Measurements from ENCODE around the gene RBM18. TPM values are rescaled to one million over a fixed set of nuclear protein-coding genes. Genes with fewer than 3 reads are reported as not detected.

The RBM18 gene
- total RNA-seq, 1 donor from 2014 or later = 12.9 TPM

GRCh38 chr9:122195875-122196274 is 68.8 kb downstream of the RBM18 start:
- peaks cover 12% of the 10 kb centered on the region for H3K4me1 ChIP-seq
- no peak overlapping the region for H3K27ac ChIP-seq
- no peak overlapping the region for H2AFZ ChIP-seq (replicated peaks)
- H3K9me3 ChIP-seq (ENCODE audit: low read depth) = no peaks in the 10 kb centered on the region
- Mint-ChIP-seq H3K4me1 (peaks cover 5% of the 10 kb centered on the region), H3K4me3 (no peak overlapping the region), H3K36me3 (no peaks in the 10 kb centered on the region), H3K9me3 (no peaks in the 10 kb centered on the region), H3K27ac (no peak overlapping the region), H3K27me3 (ENCODE audit: insufficient read depth, low read depth) (peaks cover 9% of the 10 kb centered on the region)
- no peak for DNase-seq (ENCODE audit: low spot score)
- H4K20me1 ChIP-seq (ENCODE audit: low read depth) = no peaks in the 10 kb centered on the region
- no peaks in the 10 kb centered on the region for H3F3A ChIP-seq (ENCODE audit: low read depth)
- H3K4me2 ChIP-seq = no peak overlapping the region
- H3K27me3 ChIP-seq = no peaks in the 10 kb centered on the region
- H3K4me3 ChIP-seq = no peak overlapping the region
- TF ChIP-seq EZH2phosphoT487 (IDR thresholded peaks at IDR 0.05) (no peak), EZH2 (IDR thresholded peaks at IDR 0.05) (no peak), CTCF (IDR thresholded peaks at IDR 0.05) (no peak)
- H3K9ac ChIP-seq = no peak overlapping the region
- no peaks in the 10 kb centered on the region for H3K79me2 ChIP-seq (ENCODE audit: low read depth)
- H3K36me3 ChIP-seq = no peaks in the 10 kb centered on the region

GRCh38 chr9:122193651-122194050 is 71.0 kb downstream of the RBM18 start:
- DNase-seq (ENCODE audit: low spot score) = no peak
- Histone ChIP-seq H4K20me1 (ENCODE audit: low read depth) (no peaks in the 10 kb centered on the region), H3F3A (ENCODE audit: low read depth) (no peaks in the 10 kb centered on the region), H3K27me3 (no peaks in the 10 kb centered on the region), H2AFZ (replicated peaks) (no peak overlapping the region), H3K79me2 (ENCODE audit: low read depth) (no peaks in the 10 kb centered on the region), H3K4me1 (peaks cover 12% of the 10 kb centered on the region), H3K27ac (no peak overlapping the region), H3K9me3 (ENCODE audit: low read depth) (no peaks in the 10 kb centered on the region), H3K36me3 (no peaks in the 10 kb centered on the region), H3K4me2 (no peak overlapping the region), H3K4me3 (no peak overlapping the region), H3K9ac (no peak overlapping the region)
- Mint-ChIP-seq H3K9me3 (no peaks in the 10 kb centered on the region), H3K36me3 (no peaks in the 10 kb centered on the region), H3K27me3 (ENCODE audit: insufficient read depth, low read depth) (peaks cover 7% of the 10 kb centered on the region), H3K27ac (no peak overlapping the region), H3K4me3 (no peak overlapping the region), H3K4me1 (peaks cover 5% of the 10 kb centered on the region)
- TF ChIP-seq CTCF (IDR thresholded peaks at IDR 0.05) = no peak
- no peak for TF ChIP-seq EZH2 (IDR thresholded peaks at IDR 0.05)
- TF ChIP-seq EZH2phosphoT487 (IDR thresholded peaks at IDR 0.05) = no peak

DNA sequence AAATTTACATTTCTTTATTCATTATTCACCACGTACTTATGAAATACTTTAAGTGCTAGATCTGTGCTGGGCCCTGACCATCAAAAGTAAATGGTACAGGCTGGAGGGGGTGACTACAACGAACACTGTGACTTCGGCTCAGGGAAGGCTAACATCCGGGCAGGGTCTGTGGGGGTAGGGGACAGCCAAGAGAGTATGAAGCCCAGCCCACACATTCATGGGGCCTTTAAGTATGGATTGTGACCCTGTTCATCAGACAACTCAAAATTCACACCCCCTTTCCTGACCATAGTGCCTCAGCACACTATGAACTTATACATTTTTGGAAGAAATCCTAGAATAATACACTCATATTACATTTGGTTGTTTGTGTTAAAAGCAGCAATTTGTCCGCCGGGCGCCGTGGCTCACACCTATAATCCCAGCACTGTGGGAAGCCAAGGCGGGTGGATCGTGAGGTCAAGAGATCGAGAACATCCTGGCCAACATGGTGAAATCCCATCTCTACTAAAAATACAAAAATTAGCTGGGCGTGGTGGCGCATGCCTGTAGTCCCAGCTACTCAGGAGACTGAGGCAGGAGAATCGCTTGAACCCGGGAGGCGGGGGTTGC is 71.6 kb downstream of the RBM18 start:
- Mint-ChIP-seq H3K27ac (peak overlapping the region; percentile 87), H3K9me3 (no peaks in the 10 kb centered on the region), H3K27me3 (ENCODE audit: insufficient read depth, low read depth) (peaks cover 5% of the 10 kb centered on the region), H3K4me1 (peaks cover 5% of the 10 kb centered on the region), H3K4me3 (no peak overlapping the region), H3K36me3 (no peaks in the 10 kb centered on the region)
- Histone ChIP-seq H4K20me1 (ENCODE audit: low read depth) (no peaks in the 10 kb centered on the region), H3K4me2 (no peak overlapping the region), H3K9ac (no peak overlapping the region), H3K79me2 (ENCODE audit: low read depth) (no peaks in the 10 kb centered on the region), H3K36me3 (no peaks in the 10 kb centered on the region), H3K27me3 (no peaks in the 10 kb centered on the region), H3K9me3 (ENCODE audit: low read depth) (no peaks in the 10 kb centered on the region), H3K4me1 (peaks cover 9% of the 10 kb centered on the region), H2AFZ (replicated peaks) (no peak overlapping the region), H3K27ac (no peak overlapping the region), H3F3A (ENCODE audit: low read depth) (no peaks in the 10 kb centered on the region), H3K4me3 (no peak overlapping the region)
- no peak for TF ChIP-seq EZH2 (IDR thresholded peaks at IDR 0.05)
- no peak for TF ChIP-seq CTCF (IDR thresholded peaks at IDR 0.05)
- no peak for TF ChIP-seq EZH2phosphoT487 (IDR thresholded peaks at IDR 0.05)
- DNase-seq (ENCODE audit: low spot score) = no peak
